Natural killer cell (primary cell): ENCODE measurements around the gene ATAD1. TPM values are rescaled to one million over a fixed set of nuclear protein-coding genes. Genes with fewer than 3 reads are reported as not detected.

Source experiments
- ATAC-seq, 3 donors: fragments of 150-1000 bp in 2 of 3; fragments of 200-7000 bp in 1 of 3; cut with Tn5 transposase; 1 replicate in 1 of 3; 2 replicates in 2 of 3; pipeline ENCODE4 v1.10.0; 2021; ENCODE audit warnings: mild to moderate bottlenecking in 2 of 3, moderate library complexity in 2 of 3
- DNase-seq, 2 donors: peaks; one replicate each; pipeline versions ENCODE4 v3.0.0 to v3.0.0-alpha.2; 2013 to 2021; ENCODE audit warnings: mixed read lengths in 1 of 2
- H3K27ac ChIP-seq: one replicate; pipeline ENCODE4 v1.5.1; 2013; ENCODE audit warnings: mild to moderate bottlenecking, low read length
- H3K27me3 ChIP-seq: one replicate; pipeline ENCODE4 v1.6.1; 2013; ENCODE audit warnings: low read length; ENCODE audit not compliant: control insufficient read depth, insufficient read depth
- H3K36me3 ChIP-seq: one replicate; pipeline ENCODE4 v1.6.1; 2013; ENCODE audit warnings: low read length; ENCODE audit not compliant: control insufficient read depth, insufficient read depth
- H3K4me1 ChIP-seq: one replicate; pipeline ENCODE4 v1.6.1; 2013; ENCODE audit warnings: low read length; ENCODE audit not compliant: control insufficient read depth, insufficient read depth
- H3K4me3 ChIP-seq: one replicate; pipeline ENCODE4 v1.5.1; 2013; ENCODE audit warnings: low read length
- H3K9me3 ChIP-seq: one replicate; pipeline ENCODE4 v1.6.1; 2013; ENCODE audit warnings: low read length; ENCODE audit not compliant: control insufficient read depth, insufficient read depth
- H3K27ac Mint-ChIP-seq, 2 donors: one replicate each; pipeline ENCODE4 v1.8.0; 2022; ENCODE audit warnings: mild to moderate bottlenecking in 2 of 2, mixed read lengths in 2 of 2, moderate library complexity in 1 of 2
- H3K27me3 Mint-ChIP-seq, 2 donors: one replicate each; pipeline ENCODE4 v1.8.0; 2022; ENCODE audit warnings: low read depth in 2 of 2, mixed read lengths in 2 of 2
- H3K36me3 Mint-ChIP-seq: one replicate; pipeline ENCODE4 v1.8.0; 2022; ENCODE audit warnings: mixed read lengths
- H3K4me1 Mint-ChIP-seq, 2 donors: one replicate each; pipeline ENCODE4 v1.8.0; 2022; ENCODE audit warnings: mixed read lengths in 2 of 2
- H3K4me3 Mint-ChIP-seq: one replicate; pipeline ENCODE4 v1.8.0; 2022; ENCODE audit warnings: mild to moderate bottlenecking, moderate library complexity, mixed read lengths
- H3K9me3 Mint-ChIP-seq, 2 donors: one replicate each; pipeline ENCODE4 v1.8.0; 2022; ENCODE audit warnings: mixed read lengths in 2 of 2
- CTCF ChIP-seq: fragments of 200-600 bp; IDR thresholded peaks from one replicate; pipeline ENCODE4 v1.8.0; 2022; ENCODE audit warnings: antibody characterized with exemption
- WGBS: methylation state at CpG from one replicate; pipeline ENCODE4 v1.1.7; 2013; ENCODE audit warnings: missing lambda C conversion rate; ENCODE audit not compliant: insufficient coverage; 5-methylcytosine and 5-hydroxymethylcytosine counted together
- intact Hi-C: fragments of 100-400 bp; cut with micrococcal nuclease; formaldehyde crosslinking; loops from one replicate; pipeline ENCODE4 v1.14.2; 2022
- total RNA-seq, 4 donors: library from RNA; stranded (reverse); fragments of 120-200 nt in 1 of 4; gene quantifications; one replicate each; pipeline versions ENCODE4 v1.2.3 to v1.2.4, GENCODE V29; 2013 to 2022

ATAD1 gene
- total RNA-seq, 3 donors from 2014 or later (not counting 1 experiment from before 2014, with no cell fraction given), result 37.5 to 55.2 (median 43.0) TPM

GRCh38 chr10:87721781-87722180, 96.2 kb downstream of the ATAD1 start:
- H3K36me3 Mint-ChIP-seq, result no peaks in the 10 kb centered on the region
- H3K9me3 Mint-ChIP-seq, result no peaks in the 10 kb centered on the region
- no peak for DNase-seq
- Histone ChIP-seq H3K4me1 (no peaks in the 10 kb centered on the region), H3K4me3 (no peak overlapping the region), H3K27me3 (no peaks in the 10 kb centered on the region), H3K27ac (no peak overlapping the region), H3K9me3 (no peaks in the 10 kb centered on the region), H3K36me3 (no peaks in the 10 kb centered on the region)
- peaks cover 5 to 15% of the 10 kb centered on the region in 2 donors for H3K27me3 Mint-ChIP-seq
- TF ChIP-seq CTCF, result no peak
- no peak overlapping the region for H3K27ac Mint-ChIP-seq
- H3K4me1 Mint-ChIP-seq, result no peaks in the 10 kb centered on the region
- WGBS, result 100% methylated on average over 1 of the region's 2 CpGs
- ATAC-seq, result no peak
- no peak overlapping the region for H3K4me3 Mint-ChIP-seq
- intact Hi-C loops, result no loop called here

- ATAC-seq, result no peak
- 100% methylated on average over 1 of the region's 1 CpG for WGBS
- Histone ChIP-seq H3K9me3 (no peaks in the 10 kb centered on the region), H3K27ac (no peak overlapping the region), H3K4me3 (no peak overlapping the region), H3K36me3 (no peaks in the 10 kb centered on the region), H3K4me1 (peaks cover 3% of the 10 kb centered on the region), H3K27me3 (no peaks in the 10 kb centered on the region)
- Mint-ChIP-seq H3K27me3 (peaks cover 5 to 15% of the 10 kb centered on the region in 2 donors), H3K4me3 (no peak overlapping the region), H3K9me3 (no peaks in the 10 kb centered on the region), H3K4me1 (no peaks in the 10 kb centered on the region), H3K36me3 (no peaks in the 10 kb centered on the region), H3K27ac (no peak overlapping the region)
- no peak for TF ChIP-seq CTCF
- intact Hi-C loops, result no loop called here
- DNase-seq, result no peak
Measured at GRCh38 chr10:87720665-87721064, 97.4 kb downstream of the ATAD1 start.

- Histone ChIP-seq H3K9me3 (no peaks in the 10 kb centered on the region), H3K36me3 (no peaks in the 10 kb centered on the region), H3K4me3 (no peak overlapping the region), H3K27ac (no peak overlapping the region), H3K27me3 (no peaks in the 10 kb centered on the region), H3K4me1 (peaks cover 3% of the 10 kb centered on the region)
- DNase-seq (no peak), ATAC-seq (no peak)
- TF ChIP-seq CTCF, result no peak
- no peak overlapping the region for H3K27ac Mint-ChIP-seq
- no peaks in the 10 kb centered on the region for H3K4me1 Mint-ChIP-seq
- no peaks in the 10 kb centered on the region for H3K36me3 Mint-ChIP-seq
- H3K4me3 Mint-ChIP-seq, result no peak overlapping the region
- peaks cover 0 to 5% of the 10 kb centered on the region in 2 donors for H3K27me3 Mint-ChIP-seq
- H3K9me3 Mint-ChIP-seq, result no peaks in the 10 kb centered on the region
- WGBS, result 25% methylated on average over 4 of the region's 4 CpGs
- intact Hi-C loops, result no loop called here
Measured at GRCh38 chr10:87716348-87716670, 101.7 kb downstream of the ATAD1 start.

GRCh38 chr10:87715552-87716347, 102.3 kb downstream of the ATAD1 start:
- intact Hi-C loops, result no loop called here
- 95% methylated on average over 3 of the region's 3 CpGs for WGBS
- no peak overlapping the region for H3K4me3 Mint-ChIP-seq
- H3K4me1 Mint-ChIP-seq, result no peaks in the 10 kb centered on the region
- H3K27me3 Mint-ChIP-seq, result peaks cover 0 to 5% of the 10 kb centered on the region in 2 donors
- Histone ChIP-seq H3K27ac (no peak overlapping the region), H3K4me1 (peaks cover 3% of the 10 kb centered on the region), H3K27me3 (no peaks in the 10 kb centered on the region), H3K4me3 (no peak overlapping the region), H3K36me3 (no peaks in the 10 kb centered on the region), H3K9me3 (no peaks in the 10 kb centered on the region)
- no peaks in the 10 kb centered on the region for H3K36me3 Mint-ChIP-seq
- TF ChIP-seq CTCF, result no peak
- ATAC-seq (no peak), DNase-seq (no peak)
- no peaks in the 10 kb centered on the region for H3K9me3 Mint-ChIP-seq
- H3K27ac Mint-ChIP-seq, result no peak overlapping the region
